Chondrocyte (in vitro differentiated cells): ENCODE data around the gene AFF1. TPM values are rescaled to one million over a fixed set of nuclear protein-coding genes. Genes with fewer than 3 reads are reported as not detected.

Experiments
- DNase-seq: peaks from one replicate; pipeline ENCODE4 v3.0.0; 2021; ENCODE audit warnings: mixed read lengths, low spot score
- H3K27ac Mint-ChIP-seq: one replicate; pipeline ENCODE4 v1.8.0; 2021; ENCODE audit warnings: mild to moderate bottlenecking, moderate library complexity, mixed read lengths; ENCODE audit not compliant: unreplicated experiment
- H3K27me3 Mint-ChIP-seq: 2 replicates; pipeline ENCODE4 v1.8.0; 2021; ENCODE audit warnings: low read depth, mixed read lengths
- H3K36me3 Mint-ChIP-seq: 2 replicates; pipeline ENCODE4 v1.8.0; 2021; ENCODE audit warnings: low read depth, mixed read lengths
- H3K4me1 Mint-ChIP-seq: 2 replicates; pipeline ENCODE4 v1.8.0; 2021; ENCODE audit warnings: low read depth, mild to moderate bottlenecking, mixed read lengths
- H3K4me3 Mint-ChIP-seq: one replicate; pipeline ENCODE4 v1.8.0; 2021; ENCODE audit warnings: mild to moderate bottlenecking, moderate library complexity, mixed read lengths; ENCODE audit not compliant: unreplicated experiment
- H3K9me3 Mint-ChIP-seq: 2 replicates; pipeline ENCODE4 v1.8.0; 2021; ENCODE audit warnings: low read depth, mixed read lengths
- CTCF ChIP-seq: fragments of 200-600 bp; sonication (generic); IDR thresholded peaks from 2 replicates; pipeline ENCODE4 v1.5.0; 2021; ENCODE audit warnings: antibody characterized with exemption, mild to moderate bottlenecking, moderate library complexity
- total RNA-seq: library from RNA; stranded (reverse); gene quantifications from 3 replicates; pipeline ENCODE4 v1.2.1, GENCODE V29; 2021

The AFF1 gene
- total RNA-seq, 1 donor from 2014 or later: 25.9 TPM

DNA sequence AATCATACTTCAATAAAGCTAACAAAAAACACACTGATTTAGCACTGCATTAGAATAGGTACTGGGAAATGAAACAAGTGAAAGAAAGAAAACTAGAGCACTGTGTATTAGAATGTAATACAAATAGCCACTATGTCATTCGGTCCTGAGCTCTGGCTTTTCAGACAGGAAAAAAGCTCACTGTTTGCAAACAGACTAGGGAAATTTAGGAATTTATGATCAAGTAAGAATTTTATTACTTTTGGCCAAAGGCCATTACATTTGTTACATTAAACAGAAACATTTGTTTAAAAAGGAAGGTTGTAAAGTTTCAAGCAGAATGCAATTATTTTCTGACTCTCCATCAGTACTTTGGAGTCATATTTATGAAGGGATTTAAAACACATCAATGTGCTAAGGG, 216.9 kb downstream of the AFF1 start:
- no peak for DNase-seq

DNA sequence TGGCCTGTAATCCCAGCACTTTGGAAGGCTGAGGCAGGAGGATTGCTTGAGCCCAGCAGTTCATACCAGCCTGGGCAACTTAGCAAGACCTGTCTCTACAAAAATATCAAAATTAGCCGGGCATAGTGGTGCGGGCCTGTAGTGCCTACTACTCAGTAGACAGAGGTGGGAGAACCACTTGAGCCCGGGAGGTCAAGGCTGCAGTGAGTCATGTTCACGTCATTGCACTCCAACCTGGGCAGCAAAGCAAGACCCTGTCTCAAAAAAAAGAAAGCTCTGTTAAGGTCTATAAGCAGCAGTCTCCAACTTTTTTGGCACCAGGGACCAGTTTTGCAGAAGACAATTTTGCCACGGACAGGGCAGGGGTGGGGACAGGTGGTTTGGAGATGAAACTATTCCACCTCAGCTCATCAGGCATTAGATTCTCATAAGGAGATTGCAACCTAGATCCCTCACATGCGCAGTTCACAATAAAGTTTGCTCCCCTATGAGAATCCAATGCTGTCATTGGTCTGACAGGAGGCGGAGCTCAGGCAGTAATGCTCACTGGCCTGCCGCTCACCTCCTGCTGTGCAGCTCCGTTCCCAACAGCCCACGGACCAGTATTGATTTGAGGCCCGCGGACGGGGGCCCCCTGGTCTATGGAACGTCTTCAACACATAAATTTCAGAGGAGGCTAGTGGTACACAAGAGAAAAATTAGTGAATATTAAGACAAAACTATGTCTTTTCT, 217.7 kb downstream of the AFF1 start:
- no peak overlapping the region for H3K27ac Mint-ChIP-seq
- no peak overlapping the region for H3K4me3 Mint-ChIP-seq
- no peak for TF ChIP-seq CTCF
- H3K36me3 Mint-ChIP-seq: no peaks in the 10 kb centered on the region
- H3K4me1 Mint-ChIP-seq: peaks cover 11% of the 10 kb centered on the region
- H3K9me3 Mint-ChIP-seq: no peaks in the 10 kb centered on the region
- DNase-seq: no peak
- H3K27me3 Mint-ChIP-seq: no peaks in the 10 kb centered on the region

More for the DNA sequence above, 216.9 kb downstream of the AFF1 start:
- Mint-ChIP-seq H3K4me3 (no peak overlapping the region), H3K9me3 (no peaks in the 10 kb centered on the region), H3K27me3 (no peaks in the 10 kb centered on the region), H3K27ac (no peak overlapping the region), H3K36me3 (no peaks in the 10 kb centered on the region), H3K4me1 (peaks cover 11% of the 10 kb centered on the region)
- TF ChIP-seq CTCF: no peak

DNA sequence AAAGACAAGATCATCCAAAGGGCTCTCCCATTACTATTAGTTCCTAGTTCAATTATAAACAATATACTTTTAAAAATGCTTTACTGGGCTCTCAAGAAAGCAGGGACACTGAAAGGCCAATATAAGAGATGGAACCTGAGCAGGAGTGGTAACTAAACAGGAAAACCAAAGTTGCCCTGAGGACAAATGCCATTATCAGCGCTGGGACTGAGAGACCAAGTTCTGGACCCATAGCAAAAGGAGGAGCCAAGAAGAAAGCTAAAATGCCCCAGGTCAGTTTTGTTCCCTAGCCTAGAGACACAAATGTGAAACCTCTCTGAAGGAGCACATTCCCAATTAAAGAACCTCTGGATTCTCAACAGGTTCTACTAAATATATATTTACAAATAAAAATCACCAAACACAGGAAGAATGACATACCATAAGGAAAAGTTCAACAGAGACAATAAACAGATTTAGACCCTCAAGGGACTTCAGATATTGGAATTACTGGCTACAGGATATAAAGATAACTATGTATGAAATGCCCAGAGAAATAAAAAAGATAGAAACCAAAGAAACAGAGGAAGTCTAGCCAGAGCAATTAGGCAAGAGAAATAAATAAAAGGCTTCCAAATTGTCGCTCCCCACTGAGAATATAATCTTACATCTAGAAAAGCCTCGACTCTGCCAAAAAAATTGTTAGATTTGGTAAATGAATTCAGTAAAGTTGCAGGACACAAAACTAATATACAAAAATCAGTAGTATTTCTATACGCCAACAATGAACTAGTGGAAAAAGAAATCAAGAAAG, 218.5 kb downstream of the AFF1 start:
- no peak for DNase-seq
- no peak overlapping the region for H3K27ac Mint-ChIP-seq
- no peaks in the 10 kb centered on the region for H3K27me3 Mint-ChIP-seq
- no peak for TF ChIP-seq CTCF
- H3K4me3 Mint-ChIP-seq: no peak overlapping the region
- peaks cover 11% of the 10 kb centered on the region for H3K4me1 Mint-ChIP-seq
- H3K9me3 Mint-ChIP-seq: no peaks in the 10 kb centered on the region
- H3K36me3 Mint-ChIP-seq: no peaks in the 10 kb centered on the region

DNA sequence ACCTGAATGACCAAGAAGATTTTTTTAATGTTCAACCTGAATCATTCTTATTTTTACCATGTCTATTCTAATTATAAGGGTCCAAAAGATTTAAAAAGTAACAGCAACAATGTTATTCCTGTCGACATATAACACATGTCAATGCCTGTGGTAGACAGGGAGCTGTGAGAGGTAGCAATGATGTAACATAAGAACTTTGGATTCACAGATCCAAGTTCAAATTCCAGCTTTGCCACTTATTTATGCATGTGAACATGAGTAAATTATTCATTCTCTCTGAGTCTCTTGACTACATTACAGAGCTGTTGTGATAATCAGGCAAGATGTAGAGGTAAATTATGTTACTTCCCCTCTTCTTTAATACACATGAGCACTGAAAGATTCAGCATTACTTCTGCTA, 231.1 kb downstream of the AFF1 start:
- Mint-ChIP-seq H3K4me3 (no peak overlapping the region), H3K36me3 (peaks cover 7% of the 10 kb centered on the region), H3K9me3 (no peaks in the 10 kb centered on the region), H3K27me3 (no peaks in the 10 kb centered on the region), H3K4me1 (no peaks in the 10 kb centered on the region), H3K27ac (no peak overlapping the region)
- TF ChIP-seq CTCF: no peak
- DNase-seq: no peak

DNA sequence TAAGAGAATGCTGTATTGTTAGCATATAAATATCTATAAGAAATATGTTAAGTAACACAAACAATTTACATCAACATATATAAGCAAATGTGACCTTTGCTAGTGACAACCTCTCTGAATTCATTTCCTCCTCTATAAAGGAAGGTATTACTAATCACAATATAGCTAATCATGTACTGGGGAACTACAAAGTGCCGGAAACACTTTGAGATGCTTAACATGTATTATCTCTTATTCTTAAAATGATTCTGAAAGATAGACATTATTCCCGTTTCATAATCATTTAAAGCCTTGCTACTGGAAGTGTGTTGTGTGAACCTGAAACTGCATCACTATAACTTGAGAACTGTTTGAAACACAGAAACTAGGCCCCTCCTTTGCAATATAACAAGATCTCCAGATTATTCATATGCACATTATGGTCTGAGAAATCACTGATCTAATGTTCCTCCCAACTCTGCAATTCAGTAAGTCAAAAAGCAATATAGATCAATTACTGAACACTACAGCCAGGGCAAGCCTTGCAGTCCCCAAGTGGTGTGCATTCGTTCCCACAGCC, 231.6 kb downstream of the AFF1 start:
- Mint-ChIP-seq H3K9me3 (no peaks in the 10 kb centered on the region), H3K36me3 (peaks cover 7% of the 10 kb centered on the region), H3K27me3 (no peaks in the 10 kb centered on the region), H3K4me1 (no peaks in the 10 kb centered on the region), H3K4me3 (no peak overlapping the region), H3K27ac (no peak overlapping the region)
- no peak for TF ChIP-seq CTCF
- no peak for DNase-seq
